GM13977 (cell line): ENCODE measurements around the gene ZNF200.
"Not testable (repeated sequence)": the region's sequence is repeated elsewhere in the genome, so short reads cannot be mapped to it uniquely, and the experiment has no call there.

ENCODE experiments used
- DNase-seq: peaks from one replicate; pipeline ENCODE4 v3.0.0; 2012; ENCODE audit warnings: low spot score
- CTCF ChIP-seq: IDR thresholded peaks from 2 replicates; pipeline ENCODE4 v1.5.1; 2012; ENCODE audit warnings: mild to moderate bottlenecking, control low read depth; ENCODE audit not compliant: insufficient read depth; ENCODE audit errors: extremely low read depth, missing control alignments
- in situ Hi-C: fragments of 300-500 bp; cut with MboI; formaldehyde crosslinking; loops from one replicate; pipeline ENCODE4 v1.12.0; 2022; ENCODE audit warnings: low sequenced_read_pairs, low pct_unique_long_range_greater_than_20kb, mixed read lengths, inconsistent platforms; ENCODE audit not compliant: unreplicated experiment

Gene ZNF200

DNA sequence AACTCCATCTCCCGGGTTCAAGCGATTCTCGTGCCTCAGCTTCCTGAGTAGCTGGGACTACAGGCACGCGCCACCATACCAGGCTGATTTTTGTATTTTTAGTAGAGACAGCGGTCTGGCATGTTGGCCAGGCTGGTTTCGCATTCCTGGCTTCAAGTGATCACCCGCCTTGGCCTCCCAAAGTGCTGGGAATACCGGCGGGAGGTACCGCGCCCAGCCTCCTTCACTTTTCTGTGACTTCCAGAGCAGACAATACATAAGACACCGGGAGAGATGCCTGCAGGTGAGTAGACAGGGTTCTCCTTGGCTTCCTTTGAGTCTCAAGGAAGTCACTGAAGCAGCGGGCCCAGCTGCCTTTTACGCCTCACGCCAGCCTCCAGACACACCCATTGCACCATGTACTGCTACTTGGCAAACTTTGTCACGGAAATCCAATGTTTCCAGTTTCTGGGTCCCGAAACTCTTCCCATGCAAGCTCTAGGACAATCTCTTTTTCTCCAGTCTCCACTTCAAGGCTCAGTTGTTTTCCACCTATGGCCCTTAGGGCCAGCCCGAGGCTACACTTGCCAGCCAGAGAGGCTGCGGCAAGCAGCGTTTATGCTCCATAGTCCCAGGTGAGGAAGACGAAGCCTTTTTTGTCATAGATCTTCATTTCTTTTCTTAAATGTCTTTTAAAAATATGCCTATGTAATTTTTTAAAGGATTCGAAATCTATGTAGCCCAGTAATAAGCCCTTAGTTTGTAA, 47.8 kb downstream of the ZNF200 start:
- in situ Hi-C loops: no loop called here
- DNase-seq: no peak
- no peak for TF ChIP-seq CTCF

DNA sequence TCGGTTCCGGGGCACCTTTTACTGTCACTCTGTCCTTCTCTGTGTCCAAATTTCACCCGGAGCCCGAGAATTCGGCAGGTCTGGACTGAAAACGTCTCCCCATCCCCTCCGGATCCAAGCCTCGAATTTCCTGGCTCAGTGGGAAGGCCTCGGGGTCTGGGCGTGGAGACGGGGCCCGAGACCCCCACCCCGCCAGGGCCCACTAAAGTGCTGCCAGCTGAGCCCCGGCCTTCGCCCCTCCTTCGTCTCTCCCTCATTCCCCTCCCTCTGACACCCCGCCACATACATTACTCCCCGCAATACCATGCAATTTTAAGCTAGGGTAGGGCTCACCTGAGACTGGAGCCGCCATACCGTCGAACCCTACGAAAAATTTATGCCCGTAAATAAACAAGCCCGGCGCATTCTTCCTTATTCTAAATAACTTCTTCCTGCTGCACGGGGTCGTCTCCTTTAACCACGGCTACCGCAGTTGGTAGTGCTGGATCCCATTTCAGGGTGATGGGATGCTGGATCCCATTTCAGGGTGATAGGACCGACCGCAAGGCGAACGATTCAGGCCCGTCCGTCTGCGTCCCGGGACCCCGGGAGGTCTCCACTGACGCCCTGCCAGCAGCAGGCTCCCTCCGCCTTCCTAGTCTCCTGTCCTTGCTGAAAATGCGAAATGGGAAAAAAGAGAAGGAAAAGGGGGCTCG, 51.4 kb downstream of the ZNF200 start:
- in situ Hi-C loops: no loop called here
- TF ChIP-seq CTCF: no peak
- no peak for DNase-seq

DNA sequence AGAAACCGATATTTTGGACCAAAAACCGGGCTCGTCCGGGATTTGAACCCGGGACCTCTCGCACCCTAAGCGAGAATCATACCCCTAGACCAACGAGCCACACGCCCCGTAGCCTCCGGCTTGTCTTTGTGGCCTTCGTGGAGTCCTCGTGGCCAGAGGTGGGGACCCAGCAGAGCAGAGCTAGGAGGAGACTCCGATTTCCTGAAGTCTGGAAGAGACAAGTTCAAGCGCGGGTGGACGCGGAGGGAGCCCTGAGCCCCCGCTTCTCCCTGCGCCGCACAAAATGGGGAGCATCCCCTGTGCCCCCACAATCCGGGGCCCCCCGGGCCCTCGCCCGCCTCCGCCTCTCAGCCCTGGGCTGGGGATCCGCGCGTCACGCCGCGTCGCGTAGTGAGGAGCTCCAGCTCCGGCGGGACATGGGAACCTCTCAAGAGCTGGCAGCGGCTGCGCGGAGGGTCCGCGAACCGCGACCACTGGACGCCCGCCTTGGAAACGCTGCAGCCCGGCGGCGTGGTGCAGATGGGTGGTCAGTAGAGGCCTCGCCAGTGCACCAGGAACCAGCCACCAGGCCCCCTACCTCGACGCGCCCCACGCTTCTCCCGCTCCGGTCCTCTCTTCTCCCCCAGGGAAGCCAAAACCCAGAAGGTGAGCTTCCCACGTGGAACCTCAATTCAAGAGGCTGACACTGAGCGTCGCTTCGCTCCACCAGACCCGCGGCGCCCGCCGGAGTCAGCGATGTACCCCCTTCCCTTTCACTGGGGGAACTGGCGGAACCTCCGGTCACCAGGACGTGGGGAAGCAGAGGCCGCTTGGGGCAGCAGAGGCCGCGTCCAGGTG, 52.1 kb downstream of the ZNF200 start:
- DNase-seq: peak; percentile 48
- no peak for TF ChIP-seq CTCF
- in situ Hi-C loops: no loop called here

GRCh38 chr16:3182293-3182607, 52.7 kb downstream of the ZNF200 start:
- DNase-seq, in situ Hi-C loops: not testable (repeated sequence)

DNA sequence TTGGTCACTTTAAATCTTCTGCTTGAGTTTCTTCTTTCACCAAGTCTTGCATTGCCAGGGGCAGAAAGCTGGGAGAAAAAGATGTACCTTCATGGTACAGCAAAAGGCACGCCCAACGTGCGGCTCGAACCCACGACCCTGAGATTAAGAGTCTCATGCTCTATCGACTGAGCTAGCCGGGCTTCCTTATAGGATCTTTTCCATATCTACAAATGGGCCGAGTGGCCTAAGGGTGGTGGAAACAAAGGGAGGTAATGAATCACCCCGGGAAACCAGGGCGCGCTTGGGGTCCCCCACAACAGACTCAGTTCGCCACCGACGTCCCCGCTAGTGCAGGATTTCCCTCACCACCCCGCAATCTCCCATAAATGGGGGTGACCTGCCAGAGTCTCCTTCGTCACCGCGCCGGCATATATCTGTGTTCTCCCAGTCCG, 54.5 kb downstream of the ZNF200 start:
- in situ Hi-C loops: no loop called here
- TF ChIP-seq CTCF: no peak
- DNase-seq: no peak

DNA sequence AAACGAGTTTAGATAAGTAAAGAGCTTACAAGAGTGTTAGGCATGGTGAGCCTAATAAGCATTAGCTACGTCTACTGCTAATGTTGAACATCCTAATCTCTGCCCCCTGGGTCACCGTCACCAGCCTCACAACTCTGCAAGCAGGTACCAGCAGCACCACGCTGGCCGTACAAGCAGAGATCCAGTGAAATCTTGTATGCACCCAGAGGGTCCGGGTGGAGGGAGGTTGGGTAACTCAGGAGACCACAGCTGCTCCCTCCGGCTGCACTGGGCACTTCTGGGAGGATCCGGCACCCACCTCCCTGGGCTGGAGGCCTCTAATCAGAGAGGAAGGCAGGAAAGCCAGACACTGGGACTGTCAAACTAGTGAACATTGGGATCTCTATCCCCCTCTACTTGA, 55.3 kb downstream of the ZNF200 start:
- in situ Hi-C loops: no loop called here
- DNase-seq: no peak
- TF ChIP-seq CTCF: no peak
